ENCODE measurements around the gene OGT.

GRCh38 chrX:71514367-71515037 lies 18.4 kb upstream of the OGT start:
- TF ChIP-seq CTCF (IDR thresholded peaks at IDR 0.05) (no peak), POLR2A (IDR thresholded peaks at IDR 0.05) (no peak)
